Inferior parietal cortex (tissue), 1 donor: Measurements from ENCODE around the gene ESD.
"Not testable (repeated sequence)": the region's sequence is repeated elsewhere in the genome, so short reads cannot be mapped to it uniquely, and the experiment has no call there.

ENCODE experiments used
- DNase-seq: peaks from one replicate; pipeline ENCODE4 v3.0.0-alpha.2; 2016; ENCODE audit errors: extremely low spot score

Gene ESD

GRCh38 chr13:46795321-46795720, 1.6 kb downstream of the ESD start:
- no peak for DNase-seq

GRCh38 chr13:46783504-46783903, 13.5 kb downstream of the ESD start:
- no peak for DNase-seq

GRCh38 chr13:46782691-46783090, 14.3 kb downstream of the ESD start:
- DNase-seq: no peak

GRCh38 chr13:46782066-46782465, 14.9 kb downstream of the ESD start:
- no peak for DNase-seq

- DNase-seq: no peak
Observed at GRCh38 chr13:46778890-46779289, 18.1 kb downstream of the ESD start.

GRCh38 chr13:46778095-46778494, 18.9 kb downstream of the ESD start:
- no peak for DNase-seq

GRCh38 chr13:46775385-46776107, 21.4 kb downstream of the ESD start:
- no peak for DNase-seq

- no peak for DNase-seq
Observed at GRCh38 chr13:46773541-46773940, 23.4 kb downstream of the ESD start.

- no peak for DNase-seq
Observed at GRCh38 chr13:46771693-46772092, 25.3 kb downstream of the ESD start.

- not testable (repeated sequence) for DNase-seq
Observed at GRCh38 chr13:46769925-46770324, 27.0 kb downstream of the ESD start.

GRCh38 chr13:46761866-46762265, 35.1 kb downstream of the ESD start:
- no peak for DNase-seq

- no peak for DNase-seq
Observed at GRCh38 chr13:46761174-46761573, 35.8 kb downstream of the ESD start.

GRCh38 chr13:46759846-46760245, 37.1 kb downstream of the ESD start:
- DNase-seq: no peak

- DNase-seq: no peak
Observed at GRCh38 chr13:46757640-46758039, 39.3 kb downstream of the ESD start.

- DNase-seq: no peak
Observed at GRCh38 chr13:46756977-46757376, 40.0 kb downstream of the ESD start.

- not testable (repeated sequence) for DNase-seq
Observed at GRCh38 chr13:46755508-46755907, 41.5 kb downstream of the ESD start.

GRCh38 chr13:46754812-46755211, 42.1 kb downstream of the ESD start:
- no peak for DNase-seq

- no peak for DNase-seq
Observed at GRCh38 chr13:46753917-46754316, 43.0 kb downstream of the ESD start.

GRCh38 chr13:46753137-46753536, 43.8 kb downstream of the ESD start:
- no peak for DNase-seq

- DNase-seq: peak; percentile 21
Observed at GRCh38 chr13:46751811-46752635, 44.9 kb downstream of the ESD start.

- DNase-seq: no peak
Observed at GRCh38 chr13:46749951-46750350, 47.0 kb downstream of the ESD start.

- no peak for DNase-seq
Observed at GRCh38 chr13:46748300-46748699, 48.7 kb downstream of the ESD start.
